ENCODE data around the gene CTBP1.

Gene CTBP1

GRCh38 chr4:1171311-1172227 is 77.4 kb downstream of the CTBP1 start:
- DNase-seq: no peak

GRCh38 chr4:1170976-1171310 is 78.0 kb downstream of the CTBP1 start:
- no peak for DNase-seq

- DNase-seq: no peak
Measured at GRCh38 chr4:1170156-1170975, 78.6 kb downstream of the CTBP1 start.

GRCh38 chr4:1169691-1170096 is 79.2 kb downstream of the CTBP1 start:
- no peak for DNase-seq

GRCh38 chr4:1169171-1169671 is 79.7 kb downstream of the CTBP1 start:
- no peak for DNase-seq

GRCh38 chr4:1168191-1169101 is 80.5 kb downstream of the CTBP1 start:
- no peak for DNase-seq

- DNase-seq: peak; percentile 89
Measured at GRCh38 chr4:1167244-1167949, 81.5 kb downstream of the CTBP1 start.

GRCh38 chr4:1166509-1167243 is 82.3 kb downstream of the CTBP1 start:
- no peak for DNase-seq

GRCh38 chr4:1164956-1165545 is 83.9 kb downstream of the CTBP1 start:
- no peak for DNase-seq

- no peak for DNase-seq
Measured at GRCh38 chr4:1164444-1164843, 84.5 kb downstream of the CTBP1 start.

- no peak for DNase-seq
Measured at GRCh38 chr4:1164040-1164439, 84.9 kb downstream of the CTBP1 start.
